Thoracic aorta (tissue), 2 donors: ENCODE measurements around the gene TLR6. TPM values are rescaled to one million over a fixed set of nuclear protein-coding genes. Genes with fewer than 3 reads are reported as not detected.

Experiments used
- ATAC-seq: fragments of 150-250 bp; one replicate; pipeline ENCODE4 v1.8.0; 2017; ENCODE audit warnings: low read depth; ENCODE audit not compliant: insufficient number of reproducible peaks, low FRiP score
- DNase-seq: peaks from one replicate; pipeline ENCODE4 v3.0.0-alpha.2; 2020; ENCODE audit warnings: low spot score
- H3K27ac ChIP-seq, 2 donors: fragments of 200-600 bp; sonication (generic); 1 replicate in 1 of 2; 2 replicates in 1 of 2; pipeline ENCODE4 v1.5.1; 2016; ENCODE audit warnings: mild to moderate bottlenecking in 2 of 2, moderate library complexity in 2 of 2
- H3K27me3 ChIP-seq: fragments of 200-600 bp; sonication (generic); replicated peaks from 2 replicates; pipeline ENCODE4 v1.6.0; 2016; ENCODE audit warnings: mild to moderate bottlenecking; ENCODE audit not compliant: insufficient read depth
- H3K36me3 ChIP-seq: fragments of 200-600 bp; sonication (generic); one replicate; pipeline ENCODE4 v1.5.1; 2016
- H3K4me1 ChIP-seq, 2 donors: fragments of 200-600 bp; sonication (generic); 1 replicate in 1 of 2; 2 replicates in 1 of 2; pipeline versions ENCODE4 v1.5.1 to v1.6.0; 2016; ENCODE audit warnings: low read depth in 2 of 2, mild to moderate bottlenecking in 1 of 2; ENCODE audit not compliant: control insufficient read depth in 1 of 2
- H3K4me3 ChIP-seq: fragments of 200-600 bp; sonication (generic); 2 replicates; pipeline ENCODE4 v1.5.1; 2016; ENCODE audit warnings: mild to moderate bottlenecking
- H3K9me3 ChIP-seq: fragments of 200-600 bp; sonication (generic); 2 replicates; pipeline ENCODE4 v1.5.1; 2016
- total RNA-seq, 2 donors: library from RNA; depleted of rRNA; stranded (reverse); fragments of >200 nt; gene quantifications; one replicate each; pipeline versions ENCODE4 v1.1.0 to v1.2.3, GENCODE V29; 2016
- TF ChIP-seq, protein P1 (sequence below): fragments of 200-600 bp; sonication (generic); IDR thresholded peaks from one replicate; pipeline ENCODE4 v1.5.1; 2019; ENCODE audit warnings: antibody characterized with exemption

Gene TLR6, protein sequence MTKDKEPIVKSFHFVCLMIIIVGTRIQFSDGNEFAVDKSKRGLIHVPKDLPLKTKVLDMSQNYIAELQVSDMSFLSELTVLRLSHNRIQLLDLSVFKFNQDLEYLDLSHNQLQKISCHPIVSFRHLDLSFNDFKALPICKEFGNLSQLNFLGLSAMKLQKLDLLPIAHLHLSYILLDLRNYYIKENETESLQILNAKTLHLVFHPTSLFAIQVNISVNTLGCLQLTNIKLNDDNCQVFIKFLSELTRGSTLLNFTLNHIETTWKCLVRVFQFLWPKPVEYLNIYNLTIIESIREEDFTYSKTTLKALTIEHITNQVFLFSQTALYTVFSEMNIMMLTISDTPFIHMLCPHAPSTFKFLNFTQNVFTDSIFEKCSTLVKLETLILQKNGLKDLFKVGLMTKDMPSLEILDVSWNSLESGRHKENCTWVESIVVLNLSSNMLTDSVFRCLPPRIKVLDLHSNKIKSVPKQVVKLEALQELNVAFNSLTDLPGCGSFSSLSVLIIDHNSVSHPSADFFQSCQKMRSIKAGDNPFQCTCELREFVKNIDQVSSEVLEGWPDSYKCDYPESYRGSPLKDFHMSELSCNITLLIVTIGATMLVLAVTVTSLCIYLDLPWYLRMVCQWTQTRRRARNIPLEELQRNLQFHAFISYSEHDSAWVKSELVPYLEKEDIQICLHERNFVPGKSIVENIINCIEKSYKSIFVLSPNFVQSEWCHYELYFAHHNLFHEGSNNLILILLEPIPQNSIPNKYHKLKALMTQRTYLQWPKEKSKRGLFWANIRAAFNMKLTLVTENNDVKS
- 1 to 10 TPM; 1.8 to 3.5 TPM for total RNA-seq

DNA sequence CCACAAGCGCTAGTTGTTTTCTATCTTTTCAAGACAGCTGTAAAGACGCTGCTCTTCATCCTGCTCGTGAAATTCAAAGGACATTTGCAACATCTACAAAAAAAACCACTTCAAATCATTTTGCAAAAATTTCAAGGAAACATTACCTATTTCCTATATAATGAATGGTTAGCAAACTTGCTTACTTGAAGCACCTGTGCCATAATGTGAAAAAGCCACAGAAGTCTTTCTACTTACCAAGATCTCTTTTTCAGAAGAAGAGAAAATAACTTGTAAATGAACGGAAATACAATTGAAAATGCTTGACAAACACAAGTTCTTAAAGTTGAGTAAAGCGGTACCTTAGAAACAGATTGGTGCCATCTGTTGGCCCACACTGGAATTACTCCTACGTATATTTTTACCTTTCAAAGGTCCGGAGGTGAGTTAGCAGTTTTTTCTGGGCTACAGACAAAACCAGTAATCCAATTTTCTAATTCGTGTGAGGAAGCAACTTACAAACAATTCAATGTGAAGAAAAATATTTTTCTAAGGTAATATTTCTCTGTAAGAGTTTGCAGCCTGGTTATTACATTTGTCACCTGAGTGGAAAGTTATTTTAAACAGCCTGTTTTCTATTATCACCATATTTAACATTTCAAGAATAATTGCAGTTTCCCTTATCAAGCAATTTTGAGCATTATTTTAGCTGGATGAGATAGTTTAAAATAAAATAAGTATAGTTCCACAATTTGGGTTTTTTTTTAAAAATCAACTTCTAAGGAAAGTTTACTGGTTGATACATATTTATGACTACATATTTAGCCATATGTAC is at the start of gene TLR6:
Gene TLR6 (minus strand): TSS at position 294 of the 814 bp plus-strand sequence. CDS start 27,344 bp downstream, outside the sequence.
- Histone ChIP-seq H3K27me3 (no peaks in the 10 kb centered on the region), H3K4me1 (peaks cover 3 to 10% of the 10 kb centered on the region in 2 donors), H3K9me3 (no peaks in the 10 kb centered on the region), H3K4me3 (peak within 1 kb of the TSS; percentile 62), H3K36me3 (no peaks in the 10 kb centered on the region), H3K27ac (peak within 1 kb of the TSS; percentile 29 to 43)
- DNase-seq: no peak
- no peak for ATAC-seq
- TF ChIP-seq, protein P1, sequence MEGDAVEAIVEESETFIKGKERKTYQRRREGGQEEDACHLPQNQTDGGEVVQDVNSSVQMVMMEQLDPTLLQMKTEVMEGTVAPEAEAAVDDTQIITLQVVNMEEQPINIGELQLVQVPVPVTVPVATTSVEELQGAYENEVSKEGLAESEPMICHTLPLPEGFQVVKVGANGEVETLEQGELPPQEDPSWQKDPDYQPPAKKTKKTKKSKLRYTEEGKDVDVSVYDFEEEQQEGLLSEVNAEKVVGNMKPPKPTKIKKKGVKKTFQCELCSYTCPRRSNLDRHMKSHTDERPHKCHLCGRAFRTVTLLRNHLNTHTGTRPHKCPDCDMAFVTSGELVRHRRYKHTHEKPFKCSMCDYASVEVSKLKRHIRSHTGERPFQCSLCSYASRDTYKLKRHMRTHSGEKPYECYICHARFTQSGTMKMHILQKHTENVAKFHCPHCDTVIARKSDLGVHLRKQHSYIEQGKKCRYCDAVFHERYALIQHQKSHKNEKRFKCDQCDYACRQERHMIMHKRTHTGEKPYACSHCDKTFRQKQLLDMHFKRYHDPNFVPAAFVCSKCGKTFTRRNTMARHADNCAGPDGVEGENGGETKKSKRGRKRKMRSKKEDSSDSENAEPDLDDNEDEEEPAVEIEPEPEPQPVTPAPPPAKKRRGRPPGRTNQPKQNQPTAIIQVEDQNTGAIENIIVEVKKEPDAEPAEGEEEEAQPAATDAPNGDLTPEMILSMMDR: peak; percentile 72

DNA sequence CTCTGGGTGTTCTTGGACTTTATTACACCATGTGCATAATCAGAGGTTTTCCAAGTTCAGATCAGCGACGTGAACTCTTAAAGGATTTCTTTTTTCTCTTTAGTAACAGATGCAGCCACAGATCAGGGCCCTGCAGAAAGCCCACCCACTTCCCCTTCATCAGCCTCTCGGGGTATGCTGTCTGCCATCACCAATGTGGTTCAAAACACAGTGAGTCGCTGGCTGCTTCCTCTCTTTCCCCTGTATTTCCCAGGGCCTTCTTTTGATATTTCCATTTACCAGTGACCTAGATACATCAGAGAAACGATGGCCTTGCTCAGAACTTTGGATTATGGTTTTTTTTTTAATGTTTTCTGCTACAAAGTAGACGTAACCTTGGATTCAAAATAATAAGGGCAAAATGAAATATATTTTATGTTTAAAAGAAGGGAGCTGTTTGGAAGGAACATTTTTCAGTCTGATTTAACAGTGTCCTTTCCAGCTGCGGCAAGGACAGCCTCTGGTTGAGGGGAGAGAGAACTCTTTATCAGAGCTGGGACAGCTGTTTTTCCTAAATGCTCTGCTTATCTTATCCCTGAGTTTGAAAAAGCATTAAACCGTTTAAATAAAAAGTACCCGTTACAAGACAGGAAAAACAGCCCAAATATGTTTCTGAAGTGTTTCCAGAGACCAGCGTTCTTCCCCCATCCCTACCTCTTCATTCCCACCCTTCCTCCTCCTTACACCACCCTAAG is 49.2 kb upstream of the TLR6 start:
- no peak overlapping the region for H3K4me3 ChIP-seq
- DNase-seq: no peak
- no peaks in the 10 kb centered on the region for H3K4me1 ChIP-seq
- no peak overlapping the region for H3K27ac ChIP-seq
- no peak for ATAC-seq
- TF ChIP-seq, protein P1: no peak
- H3K36me3 ChIP-seq: peaks cover 51% of the 10 kb centered on the region
- H3K9me3 ChIP-seq: no peaks in the 10 kb centered on the region
- no peaks in the 10 kb centered on the region for H3K27me3 ChIP-seq

DNA sequence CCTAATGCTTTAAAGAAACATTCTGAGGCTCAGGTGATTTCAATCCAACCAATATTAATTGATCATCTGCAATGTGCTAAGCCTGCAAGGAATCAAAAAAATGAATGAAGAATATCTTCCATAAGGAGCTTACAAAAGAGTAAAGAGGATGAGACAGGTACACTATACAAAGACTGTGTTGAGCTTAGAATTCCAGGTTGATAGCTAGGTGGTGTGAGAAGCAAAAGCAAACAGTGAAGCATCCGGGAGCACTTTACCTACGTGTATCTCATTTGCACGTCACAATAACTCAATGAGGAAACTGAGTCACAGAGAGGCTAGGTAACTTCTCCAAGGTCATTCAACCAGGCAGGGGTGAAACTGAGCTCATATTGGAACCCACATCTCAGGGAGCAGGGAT is 48.1 kb upstream of the TLR6 start:
- ATAC-seq (no peak), DNase-seq (no peak)
- H3K27ac ChIP-seq: no peak overlapping the region
- H3K27me3 ChIP-seq: no peaks in the 10 kb centered on the region
- H3K9me3 ChIP-seq: no peaks in the 10 kb centered on the region
- H3K4me3 ChIP-seq: no peak overlapping the region
- no peaks in the 10 kb centered on the region for H3K4me1 ChIP-seq
- TF ChIP-seq, protein P1: no peak
- H3K36me3 ChIP-seq: peaks cover 41% of the 10 kb centered on the region

DNA sequence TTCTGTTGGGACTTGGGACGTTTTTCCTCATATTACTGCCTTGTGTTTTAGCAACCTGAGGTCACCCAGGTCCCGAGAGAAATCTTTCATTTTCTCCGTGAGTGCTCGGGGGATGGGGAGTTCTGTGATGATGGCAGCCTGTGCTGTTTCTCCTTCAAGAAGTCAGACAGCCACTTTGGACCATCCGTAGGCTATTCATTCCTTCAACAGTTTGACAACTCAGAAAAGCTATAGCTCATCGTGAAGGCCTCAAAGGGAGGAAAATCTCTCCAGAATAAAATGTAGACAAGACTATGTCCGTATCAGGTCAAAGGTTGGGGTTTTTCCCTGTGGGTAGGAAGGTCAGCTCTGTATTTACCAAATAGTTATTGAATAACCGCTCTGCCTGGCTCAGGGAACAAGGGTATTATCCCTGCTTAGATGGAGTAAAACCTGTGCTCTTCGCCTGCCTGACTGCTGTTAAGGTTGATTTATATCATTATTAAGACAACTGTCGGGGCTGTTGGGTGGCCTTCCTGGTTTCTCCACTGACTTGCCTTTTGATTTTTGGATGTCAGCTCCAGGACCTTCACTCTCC is 47.6 kb upstream of the TLR6 start:
- no peak for ATAC-seq
- Histone ChIP-seq H3K9me3 (no peaks in the 10 kb centered on the region), H3K4me1 (no peaks in the 10 kb centered on the region), H3K4me3 (no peak overlapping the region), H3K36me3 (peaks cover 36% of the 10 kb centered on the region), H3K27ac (no peak overlapping the region), H3K27me3 (no peaks in the 10 kb centered on the region)
- TF ChIP-seq, protein P1: no peak
- no peak for DNase-seq
